Stomach (tissue), 9 donors: ENCODE data around the gene IGF1R. TPM values are rescaled to one million over a fixed set of nuclear protein-coding genes. Genes with fewer than 3 reads are reported as not detected.
A peak's percentile ranks its signal among the peaks of the same experiment; 100 is the strongest.

Source experiments
- DNase-seq, 2 donors: peaks; one replicate each; pipeline versions ENCODE4 v3.0.0 to v3.0.0-alpha.2; 2013 to 2019
- H3K27ac ChIP-seq, 5 donors: fragments of 200-600 bp in 4 of 5; sonication (generic) in 4 of 5; one replicate each; pipeline ENCODE4 v1.5.1; 2013 to 2019; ENCODE audit warnings: mild to moderate bottlenecking in 1 of 5, moderate library complexity in 1 of 5
- H3K27me3 ChIP-seq, 3 donors: fragments of 200-600 bp; sonication (generic); one replicate each; pipeline ENCODE4 v1.5.1; 2017 to 2019; ENCODE audit warnings: mixed run types in 1 of 3
- H3K36me3 ChIP-seq, 4 donors: fragments of 200-600 bp; sonication (generic); 1 replicate in 3 of 4; 2 replicates in 1 of 4; pipeline ENCODE4 v1.5.1; 2016 to 2019
- H3K4me1 ChIP-seq, 4 donors: fragments of 200-600 bp; sonication (generic); one replicate each; pipeline ENCODE4 v1.5.1; 2016 to 2019
- H3K4me3 ChIP-seq, 4 donors: fragments of 200-600 bp; sonication (generic) in 3 of 4; one replicate each; pipeline ENCODE4 v1.5.1; 2016 to 2019; ENCODE audit warnings: mild to moderate bottlenecking in 1 of 4
- H3K9me3 ChIP-seq, 4 donors: fragments of 200-600 bp; sonication (generic); one replicate each; pipeline ENCODE4 v1.5.1; 2016 to 2019
- CTCF ChIP-seq, 7 experiments: fragments of 450-650 bp in 4 of 7; fragments of 200-600 bp in 3 of 7; sonication (generic) in 3 of 7; IDR thresholded peaks; one replicate each; pipeline ENCODE4 v1.5.1; 2016 to 2019; ENCODE audit warnings: antibody characterized with exemption in 7 of 7, control low read depth in 2 of 7, mild to moderate bottlenecking in 1 of 7
- EP300 ChIP-seq: sonication (generic); formaldehyde crosslinking; IDR thresholded peaks from one replicate; pipeline ENCODE4 v1.6.1; 2017; ENCODE audit warnings: antibody characterized with exemption
- POLR2A ChIP-seq, 4 donors: fragments of 450-650 bp; IDR thresholded peaks; one replicate each; pipeline ENCODE4 v1.6.1; 2016; ENCODE audit warnings: antibody characterized with exemption in 4 of 4, control low read depth in 2 of 4, mild to moderate bottlenecking in 1 of 4, moderate library complexity in 1 of 4
- POLR2AphosphoS5 ChIP-seq, 3 donors: sonication (generic); formaldehyde crosslinking; IDR thresholded peaks; one replicate each; pipeline ENCODE4 v1.6.1; 2016; ENCODE audit warnings: antibody characterized with exemption in 3 of 3
- WGBS, 5 donors: extraction: QIAGEN DNeasy Blood & Tissue Kit in 3 of 5; methylation state at CpG; one replicate each; pipeline versions ENCODE4 v1.1.5 to v1.1.7; 2013 to 2018; 5-methylcytosine and 5-hydroxymethylcytosine counted together
- intact Hi-C: fragments of 100-400 bp; cut with DNase I; formaldehyde crosslinking; loops from one replicate; pipeline ENCODE4 v1.15.1; 2023; ENCODE audit warnings: low total_unique reads
- polyA plus RNA-seq, 3 donors: library from polyadenylated mRNA; stranded (reverse); fragments of 200-250 nt; gene quantifications; one replicate each; pipeline ENCODE4 v1.2.3, GENCODE V29; 2013
- total RNA-seq, 5 donors: library from RNA; depleted of rRNA; stranded (reverse); fragments of >200 nt; gene quantifications; one replicate each; pipeline versions ENCODE4 v1.1.0 to v1.2.3, GENCODE V29; 2014 to 2016
- donor health status: healthy with polysubstance abuse.
- donor health status: Bipolar disorder and iron deficiency.
- donor health status: healthy.

IGF1R gene
- total and polyA plus RNA-seq, 8 donors = 2.3 to 131 (median 42.8) TPM

- WGBS, 5 donors = 33 to 47% (median 41%) methylated on average over 9 to 10 of the region's 10 CpGs
- Histone ChIP-seq H3K36me3 (no peaks in the 10 kb centered on the region), H3K9me3 (no peaks in the 10 kb centered on the region), H3K4me3 (no peak overlapping the region), H3K27me3 (no peaks in the 10 kb centered on the region), H3K4me1 (peaks cover 35 to 98% (median 73%) of the 10 kb centered on the region in 4 donors), H3K27ac (peak overlapping the region in 4 of 5 donors; percentile 32 to 59 (median 52))
- no peak for TF ChIP-seq EP300
- no peak for TF ChIP-seq POLR2AphosphoS5 (IDR thresholded peaks at IDR 0.05)
- no peak for TF ChIP-seq POLR2A (IDR thresholded peaks at IDR 0.05)
- TF ChIP-seq CTCF (IDR thresholded peaks at IDR 0.05) = no peak
- intact Hi-C loops = no loop called here
- DNase-seq = no peak
Measured at GRCh38 chr15:98718426-98719136, 70.2 kb downstream of the IGF1R start.

GRCh38 chr15:98719137-98719740 lies 70.9 kb downstream of the IGF1R start:
- no peak for DNase-seq
- no peaks in the 10 kb centered on the region for H3K9me3 ChIP-seq
- WGBS, 5 donors = 70 to 86% (median 73%) methylated on average over 5 of the region's 5 CpGs
- peaks cover 30 to 96% (median 70%) of the 10 kb centered on the region in 4 donors for H3K4me1 ChIP-seq
- no peak overlapping the region for H3K4me3 ChIP-seq
- no peak for TF ChIP-seq POLR2A (IDR thresholded peaks at IDR 0.05)
- no peak for TF ChIP-seq EP300
- no peak for TF ChIP-seq CTCF (IDR thresholded peaks at IDR 0.05)
- TF ChIP-seq POLR2AphosphoS5 (IDR thresholded peaks at IDR 0.05) = no peak
- intact Hi-C loops = no loop called here
- no peaks in the 10 kb centered on the region for H3K27me3 ChIP-seq
- H3K36me3 ChIP-seq = no peaks in the 10 kb centered on the region
- H3K27ac ChIP-seq = peak overlapping the region in 2 of 5 donors; percentile 56 to 59

GRCh38 chr15:98720031-98720430 lies 71.7 kb downstream of the IGF1R start:
- Histone ChIP-seq H3K4me3 (no peak overlapping the region), H3K27me3 (no peaks in the 10 kb centered on the region), H3K4me1 (peaks cover 29 to 96% (median 74%) of the 10 kb centered on the region in 4 donors), H3K36me3 (no peaks in the 10 kb centered on the region), H3K27ac (peak overlapping the region in 1 of 5 donors; percentile 59), H3K9me3 (no peaks in the 10 kb centered on the region)
- intact Hi-C loops = no loop called here
- WGBS, 5 donors = 88 to 91% (median 90%) methylated on average over 6 of the region's 6 CpGs
- DNase-seq = no peak
- no peak for TF ChIP-seq EP300
- TF ChIP-seq POLR2A (IDR thresholded peaks at IDR 0.05) = no peak
- no peak for TF ChIP-seq CTCF (IDR thresholded peaks at IDR 0.05)
- TF ChIP-seq POLR2AphosphoS5 (IDR thresholded peaks at IDR 0.05) = no peak

GRCh38 chr15:98720577-98721565 lies 72.5 kb downstream of the IGF1R start:
- Histone ChIP-seq H3K9me3 (no peaks in the 10 kb centered on the region), H3K4me3 (no peak overlapping the region), H3K27ac (no peak overlapping the region), H3K4me1 (peaks cover 29 to 96% (median 70%) of the 10 kb centered on the region in 4 donors), H3K27me3 (no peaks in the 10 kb centered on the region), H3K36me3 (no peaks in the 10 kb centered on the region)
- TF ChIP-seq CTCF (IDR thresholded peaks at IDR 0.05) (no peak), POLR2AphosphoS5 (IDR thresholded peaks at IDR 0.05) (no peak), EP300 (no peak), POLR2A (IDR thresholded peaks at IDR 0.05) (no peak)
- DNase-seq = no peak
- intact Hi-C loops = no loop called here
- WGBS, 5 donors = 78 to 86% (median 85%) methylated on average over 11 of the region's 11 CpGs
